Activated CD4-positive, alpha-beta memory T cell treated with anti-CD3 and anti-CD28 coated beads, Interleukin-2, amount 10 ng/mL, durations not matched to agents 7 days and 5 days (primary cell): ENCODE results near the gene OR6K3. TPM values are rescaled to one million over a fixed set of nuclear protein-coding genes. Genes with fewer than 3 reads are reported as not detected.
"Not testable (repeated sequence)": the region's sequence is repeated elsewhere in the genome, so short reads cannot be mapped to it uniquely, and the experiment has no call there.

Experiments
- CTCF ChIA-PET: fragments of 350-600 bp; sonication (Branson Sonifier 250); formaldehyde crosslinking; loops from one replicate; lab custom pipeline; 2021; ENCODE audit warnings: antibody characterized with exemption, inconsistent platforms; lab: Charles Lee
- POLR2A ChIA-PET: fragments of 350-600 bp; sonication (Branson Sonifier 250); formaldehyde crosslinking; loops from one replicate; lab custom pipeline; 2021; ENCODE audit warnings: antibody characterized with exemption; lab: Charles Lee
- DNase-seq: peaks from one replicate; pipeline ENCODE4 v3.0.0-alpha.2; 2020
- H3K27ac Mint-ChIP-seq: one replicate; pipeline ENCODE4 v1.8.0; 2021; ENCODE audit warnings: mild to moderate bottlenecking, mixed read lengths
- H3K27me3 Mint-ChIP-seq: one replicate; pipeline ENCODE4 v1.8.0; 2021; ENCODE audit warnings: mixed read lengths
- H3K36me3 Mint-ChIP-seq: one replicate; pipeline ENCODE4 v1.8.0; 2021; ENCODE audit warnings: low read depth, mixed read lengths
- H3K4me1 Mint-ChIP-seq: one replicate; pipeline ENCODE4 v1.8.0; 2021; ENCODE audit warnings: mixed read lengths
- H3K4me3 Mint-ChIP-seq: one replicate; pipeline ENCODE4 v1.8.0; 2021; ENCODE audit warnings: mild to moderate bottlenecking, mixed read lengths
- H3K9me3 Mint-ChIP-seq: one replicate; pipeline ENCODE4 v1.8.0; 2021; ENCODE audit warnings: mixed read lengths
- total RNA-seq, 2 experiments: library from RNA; stranded (reverse); gene quantifications; one replicate each; pipeline ENCODE4 v1.2.3, GENCODE V29; 2021

The OR6K3 gene
- total RNA-seq, 2 experiments from 2014 or later: not detected

- peaks cover 12% of the 10 kb centered on the region for H3K27me3 Mint-ChIP-seq
Observed at GRCh38 chr1:158711098-158711497, 9.4 kb downstream of the OR6K3 start.

DNA sequence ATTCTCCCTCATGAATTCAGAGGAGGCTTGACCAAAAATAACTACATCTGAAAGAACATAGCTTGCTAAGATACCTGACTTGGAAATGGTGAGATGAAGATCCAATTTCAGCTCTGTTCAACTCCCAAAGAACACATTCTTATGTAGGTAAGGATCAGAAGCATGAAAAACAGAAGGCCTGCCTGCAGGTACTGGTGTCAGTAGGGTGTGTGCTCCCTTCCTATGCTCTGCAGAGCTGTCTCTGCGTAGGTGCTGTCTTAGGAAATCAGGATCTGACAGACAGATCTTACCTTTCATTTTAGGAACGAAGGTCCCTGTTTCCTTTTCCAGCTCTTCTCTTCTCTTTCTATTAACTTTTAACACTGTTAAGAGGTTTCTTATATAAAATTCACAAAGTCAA is 14.4 kb downstream of the OR6K3 start:
- Mint-ChIP-seq H3K4me3 (no peak overlapping the region), H3K27me3 (peaks cover 5% of the 10 kb centered on the region)

More at GRCh38 chr1:158711098-158711497, 9.4 kb downstream of the OR6K3 start:
- Mint-ChIP-seq H3K27ac (no peak overlapping the region), H3K36me3 (no peaks in the 10 kb centered on the region), H3K4me1 (no peaks in the 10 kb centered on the region), H3K4me3 (no peak overlapping the region), H3K9me3 (no peaks in the 10 kb centered on the region)
- DNase-seq: no peak
- ChIA-PET POLR2A (no interaction called here), CTCF (no interaction called here)

GRCh38 chr1:158700552-158700951 is 20.0 kb downstream of the OR6K3 start, which contains the start of gene OR6K2:
OR6K2 (minus strand) TSS chr1:158700652; CDS start chr1:158700652, 0 bp downstream.
- no peak for DNase-seq
- peaks cover 5% of the 10 kb centered on the region for H3K27me3 Mint-ChIP-seq
- H3K4me1 Mint-ChIP-seq: no peaks in the 10 kb centered on the region
- no peaks in the 10 kb centered on the region for H3K9me3 Mint-ChIP-seq
- ChIA-PET POLR2A (no interaction called here), CTCF (no interaction called here)
- no peaks in the 10 kb centered on the region for H3K36me3 Mint-ChIP-seq
- no peak within 1 kb of the TSS for H3K27ac Mint-ChIP-seq
- H3K4me3 Mint-ChIP-seq: no peak within 1 kb of the TSS

More for the DNA sequence above, 14.4 kb downstream of the OR6K3 start:
- Mint-ChIP-seq H3K9me3 (no peaks in the 10 kb centered on the region), H3K36me3 (no peaks in the 10 kb centered on the region), H3K27ac (no peak overlapping the region), H3K4me1 (no peaks in the 10 kb centered on the region)
- CTCF ChIA-PET: no interaction called here
- no peak for DNase-seq
- POLR2A ChIA-PET: no interaction called here

DNA sequence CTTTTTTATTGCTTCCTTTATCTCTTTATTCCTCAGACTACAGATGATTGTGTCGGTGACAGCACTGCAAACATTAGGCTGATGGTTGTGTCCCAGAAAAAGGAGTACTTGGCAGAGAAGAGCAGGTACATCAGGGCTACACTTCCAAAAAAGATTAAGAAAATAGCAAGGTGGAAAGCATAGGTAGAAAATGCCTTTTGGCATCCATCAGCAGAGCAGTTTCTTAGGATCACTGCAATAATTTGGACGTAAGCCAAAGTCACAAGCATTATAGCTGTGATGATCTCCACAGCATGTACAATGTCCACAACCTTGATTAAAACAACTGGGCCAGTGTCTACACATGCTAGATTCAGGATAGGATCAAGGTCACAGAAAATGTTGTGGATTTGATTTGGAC is 25.9 kb downstream of the OR6K3 start:
- DNase-seq: no peak
- Mint-ChIP-seq H3K4me3 (no peak overlapping the region), H3K36me3 (no peaks in the 10 kb centered on the region), H3K9me3 (no peaks in the 10 kb centered on the region), H3K27ac (no peak overlapping the region), H3K4me1 (no peaks in the 10 kb centered on the region), H3K27me3 (peaks cover 5% of the 10 kb centered on the region)
- ChIA-PET CTCF (no interaction called here), POLR2A (no interaction called here)

DNA sequence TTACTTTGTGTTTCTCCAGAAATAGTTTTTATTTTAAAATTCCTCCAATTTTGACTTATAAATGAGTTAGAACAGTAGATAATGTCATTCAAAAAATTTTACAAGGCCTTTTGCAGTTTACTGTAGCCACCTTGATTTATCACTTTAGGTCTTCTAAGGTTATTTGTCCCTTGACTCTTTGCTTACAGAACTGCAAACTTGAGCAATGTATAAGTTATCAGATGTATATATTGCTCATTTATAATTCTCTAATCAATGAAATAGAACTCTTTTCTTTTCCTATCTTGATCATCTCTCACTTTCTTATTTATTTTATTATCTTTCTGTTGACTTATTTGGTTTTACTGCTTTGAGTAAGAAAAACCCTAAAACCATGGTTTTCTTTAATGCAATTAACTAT is 28.2 kb downstream of the OR6K3 start:
- POLR2A ChIA-PET: no interaction called here
- H3K36me3 Mint-ChIP-seq: no peaks in the 10 kb centered on the region
- H3K4me1 Mint-ChIP-seq: no peaks in the 10 kb centered on the region
- no peaks in the 10 kb centered on the region for H3K9me3 Mint-ChIP-seq
- no peak overlapping the region for H3K4me3 Mint-ChIP-seq
- no peak for DNase-seq
- H3K27ac Mint-ChIP-seq: no peak overlapping the region
- CTCF ChIA-PET: no interaction called here
- H3K27me3 Mint-ChIP-seq: peaks cover 7% of the 10 kb centered on the region

GRCh38 chr1:158691907-158692306 is 28.6 kb downstream of the OR6K3 start:
- ChIA-PET POLR2A (no interaction called here), CTCF (no interaction called here)
- DNase-seq: no peak
- Mint-ChIP-seq H3K4me1 (no peaks in the 10 kb centered on the region), H3K27me3 (peaks cover 10% of the 10 kb centered on the region), H3K36me3 (no peaks in the 10 kb centered on the region), H3K27ac (no peak overlapping the region), H3K4me3 (no peak overlapping the region), H3K9me3 (no peaks in the 10 kb centered on the region)

DNA sequence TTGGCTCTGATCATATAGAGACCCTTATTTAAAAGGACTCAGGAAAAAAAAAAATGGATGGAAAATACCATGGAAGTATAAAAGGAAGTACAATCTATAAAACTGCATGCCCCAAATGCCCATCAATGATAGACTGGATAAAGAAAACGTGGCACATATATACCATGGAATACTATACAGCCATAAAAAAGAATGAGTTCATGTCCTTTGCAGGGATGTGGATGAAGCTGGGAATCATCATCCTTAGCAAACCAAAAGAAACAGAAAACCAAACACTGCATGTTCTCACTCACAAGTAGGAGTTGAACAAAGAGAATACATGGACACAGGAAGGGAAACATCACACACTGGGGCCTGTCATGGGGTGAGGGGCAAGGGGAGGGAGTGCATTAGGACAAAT is 29.4 kb downstream of the OR6K3 start:
- H3K4me3 Mint-ChIP-seq, DNase-seq, H3K27ac Mint-ChIP-seq, CTCF ChIA-PET, H3K4me1 Mint-ChIP-seq, POLR2A ChIA-PET, H3K9me3 Mint-ChIP-seq, H3K36me3 Mint-ChIP-seq: not testable (repeated sequence)
- peaks cover 12% of the 10 kb centered on the region for H3K27me3 Mint-ChIP-seq

DNA sequence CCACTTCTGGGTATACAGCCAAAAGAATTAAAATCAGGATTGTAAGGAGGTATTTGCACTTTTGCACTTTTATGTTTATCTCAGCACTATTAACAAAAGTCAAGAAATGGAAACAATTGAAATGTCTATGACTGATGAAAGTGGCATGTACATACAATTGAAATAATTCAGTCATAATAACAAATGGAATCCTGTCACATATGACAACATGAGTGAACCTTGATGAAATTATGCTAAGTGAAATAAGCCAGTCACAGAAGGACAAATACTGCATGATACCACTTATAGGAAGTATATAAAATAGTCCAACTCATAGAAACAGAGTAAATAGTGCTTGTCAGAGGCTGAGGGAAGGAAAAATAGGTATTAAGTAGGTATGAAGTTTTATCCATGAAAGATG is 30.6 kb downstream of the OR6K3 start:
- Mint-ChIP-seq H3K9me3 (no peaks in the 10 kb centered on the region), H3K36me3 (no peaks in the 10 kb centered on the region), H3K27ac (no peak overlapping the region), H3K4me3 (no peak overlapping the region), H3K4me1 (no peaks in the 10 kb centered on the region), H3K27me3 (peaks cover 16% of the 10 kb centered on the region)
- DNase-seq: no peak
- ChIA-PET CTCF (no interaction called here), POLR2A (no interaction called here)

DNA sequence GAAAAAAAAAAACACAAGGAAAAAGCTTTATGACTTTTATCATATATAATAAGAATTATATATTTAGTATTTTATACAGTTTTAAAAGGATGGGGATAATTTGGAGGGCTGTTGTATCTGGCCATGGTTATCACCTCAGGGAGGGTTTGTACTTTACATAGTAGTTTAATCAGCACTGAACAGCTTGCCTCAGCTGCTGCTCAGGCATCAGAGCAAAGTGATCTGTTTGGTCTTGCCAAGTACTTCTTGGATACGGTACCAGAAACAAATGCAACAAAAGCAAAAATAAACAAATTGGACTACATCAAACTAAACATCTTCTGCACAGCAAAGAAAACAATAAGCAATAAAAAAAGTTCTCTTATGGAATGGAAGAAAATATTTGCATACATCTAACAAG is 31.4 kb downstream of the OR6K3 start:
- H3K27me3 Mint-ChIP-seq: peaks cover 21% of the 10 kb centered on the region
- no peaks in the 10 kb centered on the region for H3K9me3 Mint-ChIP-seq
- CTCF ChIA-PET: no interaction called here

GRCh38 chr1:158688343-158688742 is 32.2 kb downstream of the OR6K3 start:
- POLR2A ChIA-PET, H3K4me3 Mint-ChIP-seq, DNase-seq, H3K4me1 Mint-ChIP-seq, H3K27ac Mint-ChIP-seq, CTCF ChIA-PET, H3K9me3 Mint-ChIP-seq, H3K36me3 Mint-ChIP-seq: not testable (repeated sequence)
- H3K27me3 Mint-ChIP-seq: peaks cover 21% of the 10 kb centered on the region

More for the DNA sequence above, 31.4 kb downstream of the OR6K3 start:
- H3K4me1 Mint-ChIP-seq: no peaks in the 10 kb centered on the region
- DNase-seq: no peak
- H3K36me3 Mint-ChIP-seq: no peaks in the 10 kb centered on the region
- no peak overlapping the region for H3K4me3 Mint-ChIP-seq
- H3K27ac Mint-ChIP-seq: no peak overlapping the region
- POLR2A ChIA-PET: no interaction called here

DNA sequence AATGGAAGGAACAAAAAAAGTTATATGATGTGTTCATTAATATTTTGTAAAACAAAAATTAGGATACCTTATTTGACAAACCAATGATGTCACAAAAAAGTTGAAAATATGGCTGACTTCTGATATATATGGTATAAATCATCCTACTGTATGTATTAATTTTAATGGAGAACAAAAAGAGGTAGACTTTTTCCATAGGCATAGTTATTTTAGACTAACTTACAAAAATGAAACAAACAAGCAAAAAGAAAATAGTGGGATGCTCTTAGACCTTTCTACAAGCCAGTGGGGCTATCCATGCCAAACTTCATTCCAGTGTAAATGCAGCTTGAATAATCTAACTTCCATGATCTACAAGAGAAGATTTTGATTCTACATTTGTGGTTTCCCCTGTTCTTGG is 33.5 kb downstream of the OR6K3 start:
- ChIA-PET POLR2A (no interaction called here), CTCF (no interaction called here)
- Mint-ChIP-seq H3K9me3 (no peaks in the 10 kb centered on the region), H3K27me3 (peaks cover 27% of the 10 kb centered on the region), H3K36me3 (no peaks in the 10 kb centered on the region), H3K4me3 (no peak overlapping the region), H3K27ac (no peak overlapping the region), H3K4me1 (no peaks in the 10 kb centered on the region)
- no peak for DNase-seq

DNA sequence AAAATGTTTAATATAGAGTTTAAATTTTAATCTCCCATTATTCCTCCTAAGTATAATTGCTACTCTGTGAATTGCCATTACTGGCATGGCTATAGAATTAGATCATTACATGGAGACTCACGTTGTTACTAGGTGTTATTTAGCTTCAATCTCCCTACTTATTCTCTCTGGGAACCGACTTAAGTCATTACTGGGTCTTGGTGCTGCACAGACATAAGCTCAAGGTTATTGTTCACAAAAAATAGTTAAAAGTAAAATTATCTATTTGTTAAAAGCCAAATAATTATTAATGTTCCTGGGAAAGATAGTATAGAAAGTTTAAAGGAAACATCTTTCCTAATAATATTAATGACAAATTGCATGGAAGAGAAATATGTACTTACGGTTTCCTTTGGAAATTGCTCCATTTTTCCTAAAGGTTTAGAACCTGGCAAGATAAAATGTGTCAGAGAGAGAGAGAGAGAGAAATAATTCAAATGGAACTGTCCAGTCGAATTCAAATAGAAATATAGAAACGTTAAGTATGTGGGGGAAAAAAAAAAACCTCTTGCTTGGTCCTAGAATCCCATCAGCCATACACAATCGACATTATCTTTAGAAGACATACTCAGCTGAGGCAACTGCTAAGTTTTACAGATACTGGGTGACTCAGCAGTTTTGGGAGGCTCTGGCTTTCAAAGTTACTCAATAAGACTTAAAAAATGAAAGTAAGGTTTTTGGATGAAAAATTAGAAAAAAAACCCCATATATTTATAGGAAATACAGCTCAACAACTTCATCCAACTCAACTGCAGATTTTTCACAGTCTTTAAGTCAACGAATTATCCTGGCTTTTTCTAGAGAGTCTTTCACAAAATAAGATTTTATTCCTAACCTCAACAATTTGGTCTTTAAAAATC is 34.2 kb downstream of the OR6K3 start, which contains the start of gene SPTA1:
Gene SPTA1, minus strand, starts transcription at position 605 of the 899 bp plus-strand sequence. Its CDS starts 198 bp downstream, at position 407.
- POLR2A ChIA-PET: no interaction called here
- H3K4me3 Mint-ChIP-seq: no peak within 1 kb of the TSS
- DNase-seq: no peak
- no peaks in the 10 kb centered on the region for H3K4me1 Mint-ChIP-seq
- H3K27me3 Mint-ChIP-seq: peaks cover 29% of the 10 kb centered on the region
- H3K36me3 Mint-ChIP-seq: no peaks in the 10 kb centered on the region
- H3K27ac Mint-ChIP-seq: no peak within 1 kb of the TSS
- H3K9me3 Mint-ChIP-seq: no peaks in the 10 kb centered on the region
- CTCF ChIA-PET: no interaction called here

DNA sequence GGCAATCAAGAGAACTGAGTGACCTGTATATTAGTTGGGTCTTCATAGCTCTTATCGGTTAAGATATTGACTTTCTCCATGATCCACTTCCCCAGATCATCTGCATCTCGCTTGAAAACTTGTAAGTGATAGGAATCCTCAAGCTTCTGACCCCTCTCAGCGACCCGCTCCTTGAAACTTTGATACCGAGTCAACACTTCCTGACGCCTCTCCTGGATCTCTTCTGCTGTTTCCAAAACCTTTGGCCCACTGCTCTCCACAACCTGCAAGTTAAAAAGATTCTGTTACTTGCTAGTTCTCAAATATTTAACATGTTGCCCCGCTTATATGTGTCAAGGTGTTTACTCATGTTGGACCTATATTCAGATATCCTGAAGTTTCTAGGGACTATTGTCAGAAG is 35.4 kb downstream of the OR6K3 start:
- Mint-ChIP-seq H3K4me1 (no peaks in the 10 kb centered on the region), H3K9me3 (no peaks in the 10 kb centered on the region), H3K27ac (no peak overlapping the region), H3K36me3 (no peaks in the 10 kb centered on the region), H3K4me3 (no peak overlapping the region), H3K27me3 (peaks cover 29% of the 10 kb centered on the region)
- no peak for DNase-seq
- CTCF ChIA-PET: no interaction called here
- POLR2A ChIA-PET: no interaction called here

DNA sequence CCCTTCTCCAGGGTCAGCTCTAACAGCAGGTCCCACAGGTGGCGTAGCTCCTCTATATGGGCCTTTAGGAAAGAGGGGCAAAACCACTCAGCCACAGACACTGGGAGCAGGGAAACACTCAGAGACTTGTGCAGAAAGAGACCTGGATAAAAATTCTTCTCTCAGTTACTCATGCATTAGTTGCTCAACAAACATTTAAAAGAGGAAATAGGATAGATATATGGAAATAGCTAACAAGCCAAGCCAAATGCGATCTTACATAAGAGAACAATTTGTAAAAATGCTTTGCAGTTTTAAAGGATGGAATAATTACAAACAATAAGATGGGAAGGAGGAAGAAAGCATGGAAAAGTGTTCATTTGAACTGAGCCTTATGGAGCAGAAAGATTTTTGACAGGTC is 38.9 kb downstream of the OR6K3 start:
- no peaks in the 10 kb centered on the region for H3K36me3 Mint-ChIP-seq
- H3K4me1 Mint-ChIP-seq: no peaks in the 10 kb centered on the region
- CTCF ChIA-PET: interaction anchor here (0.5 kb wide), 1 partner anchor 45 kb away, joined by 3 read pairs; no protein-coding TSS in a partner anchor
- no peak overlapping the region for H3K27ac Mint-ChIP-seq
- H3K27me3 Mint-ChIP-seq: peaks cover 22% of the 10 kb centered on the region
- DNase-seq: no peak
- POLR2A ChIA-PET: no interaction called here
- no peaks in the 10 kb centered on the region for H3K9me3 Mint-ChIP-seq
- H3K4me3 Mint-ChIP-seq: no peak overlapping the region
